Measurements from ENCODE around the gene ADCY4. TPM values are rescaled to one million over a fixed set of nuclear protein-coding genes. Genes with fewer than 3 reads are reported as not detected.

Gene ADCY4
- total RNA-seq, 3 donors from 2014 or later, result 0.43 to 0.76 (median 0.53) TPM

- Mint-ChIP-seq H3K9me3 (no peaks in the 10 kb centered on the region), H3K4me3 (no peak overlapping the region), H3K4me1 (ENCODE audit: low read depth) (peaks cover 26% of the 10 kb centered on the region), H3K36me3 (ENCODE audit: insufficient read depth) (peaks cover 44% of the 10 kb centered on the region), H3K27me3 (ENCODE audit: low read depth) (no peaks in the 10 kb centered on the region)
- ATAC-seq (no peak), DNase-seq (no peak)
These were observed 42.6 kb downstream of the ADCY4 start for GRCh38 chr14:24292118-24292807.

GRCh38 chr14:24291446-24292117, 43.3 kb downstream of the ADCY4 start:
- no peaks in the 10 kb centered on the region for H3K9me3 Mint-ChIP-seq
- peaks cover 43% of the 10 kb centered on the region for H3K36me3 Mint-ChIP-seq (ENCODE audit: insufficient read depth)
- H3K4me3 Mint-ChIP-seq, result no peak overlapping the region
- DNase-seq (no peak), ATAC-seq (no peak)
- peaks cover 19% of the 10 kb centered on the region for H3K4me1 Mint-ChIP-seq (ENCODE audit: low read depth)
- no peaks in the 10 kb centered on the region for H3K27me3 Mint-ChIP-seq (ENCODE audit: low read depth)

DNA sequence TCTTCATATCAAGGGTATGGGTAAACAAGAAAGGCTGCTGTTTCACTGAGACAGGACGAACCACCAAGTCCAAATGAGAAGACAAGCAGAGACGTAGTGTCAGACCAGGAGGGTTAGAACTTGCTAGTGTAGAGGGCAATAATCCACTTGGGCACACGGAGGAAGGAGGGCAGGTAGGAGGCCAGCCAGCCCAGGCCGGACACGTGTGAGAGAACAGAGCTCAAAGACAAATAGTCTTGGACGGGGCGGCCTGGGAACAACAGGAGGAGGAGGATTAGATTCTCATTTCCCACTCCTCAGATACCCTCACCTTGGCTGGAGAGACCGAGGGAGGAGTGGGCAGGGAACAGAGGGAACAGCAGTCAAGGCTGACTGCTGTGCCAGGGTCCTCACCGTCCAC, 44.1 kb downstream of the ADCY4 start:
- Mint-ChIP-seq H3K4me3 (no peak overlapping the region), H3K27me3 (ENCODE audit: low read depth) (no peaks in the 10 kb centered on the region), H3K4me1 (ENCODE audit: low read depth) (peaks cover 13% of the 10 kb centered on the region), H3K9me3 (no peaks in the 10 kb centered on the region), H3K36me3 (ENCODE audit: insufficient read depth) (peaks cover 36% of the 10 kb centered on the region)
- DNase-seq (no peak), ATAC-seq (no peak)

DNA sequence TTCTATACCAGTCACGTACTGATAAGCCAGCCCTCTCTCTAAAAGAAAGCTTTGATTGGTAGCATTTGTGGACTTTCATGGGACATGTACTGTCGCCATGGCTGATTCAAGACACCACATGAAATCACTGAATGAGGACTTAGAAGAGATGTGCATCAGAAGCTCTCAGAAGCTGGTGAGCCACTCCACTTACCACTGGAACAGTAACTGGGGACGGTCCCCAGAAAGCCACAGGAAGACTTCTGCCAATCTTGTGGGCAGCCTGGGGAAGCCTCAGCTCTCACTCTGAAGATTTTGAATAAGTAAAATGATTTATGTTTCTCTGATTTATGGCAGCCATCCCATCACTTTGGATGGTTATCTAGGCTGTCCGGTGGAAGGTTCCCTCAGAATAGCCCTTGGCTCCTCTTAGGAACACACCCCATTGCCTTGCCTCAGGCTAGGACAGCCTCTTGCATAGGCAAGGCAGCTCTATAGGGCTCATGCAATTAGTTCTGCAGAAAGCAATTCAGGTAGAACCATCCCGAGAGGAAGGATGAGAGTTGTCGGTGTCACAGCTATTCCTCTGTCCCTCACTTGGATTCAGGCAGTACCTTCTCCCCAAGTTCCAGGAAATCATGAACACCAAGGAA, 45.1 kb downstream of the ADCY4 start:
- Mint-ChIP-seq H3K27me3 (ENCODE audit: low read depth) (no peaks in the 10 kb centered on the region), H3K4me3 (no peak overlapping the region), H3K9me3 (no peaks in the 10 kb centered on the region), H3K36me3 (ENCODE audit: insufficient read depth) (peaks cover 32% of the 10 kb centered on the region), H3K4me1 (ENCODE audit: low read depth) (peaks cover 11% of the 10 kb centered on the region)
- ATAC-seq, result peak; percentile 98 to 100
- no peak for DNase-seq

DNA sequence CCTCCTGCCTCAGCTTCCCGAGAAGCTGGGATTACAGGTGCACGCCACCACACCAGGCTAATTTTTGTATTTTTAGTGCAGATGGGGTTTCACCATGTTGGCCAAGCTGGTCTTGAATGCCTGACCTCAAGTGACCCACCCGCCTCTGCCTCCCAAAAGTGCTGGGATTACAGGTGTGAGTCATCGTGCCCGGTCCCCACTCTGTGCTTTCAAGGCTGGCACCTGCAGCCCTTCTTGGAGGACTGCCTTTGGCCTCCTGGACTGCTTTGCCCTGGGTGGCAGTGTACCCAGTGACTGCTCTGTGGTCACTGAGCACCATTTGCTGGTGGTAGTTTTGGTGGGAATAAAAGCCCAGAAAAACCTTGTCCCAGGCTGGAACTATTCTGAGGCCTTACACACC, 47.9 kb downstream of the ADCY4 start:
- Mint-ChIP-seq H3K4me1 (ENCODE audit: low read depth) (peaks cover 11% of the 10 kb centered on the region), H3K4me3 (no peak overlapping the region), H3K27me3 (ENCODE audit: low read depth) (no peaks in the 10 kb centered on the region), H3K9me3 (no peaks in the 10 kb centered on the region), H3K36me3 (ENCODE audit: insufficient read depth) (peaks cover 18% of the 10 kb centered on the region)
- ATAC-seq (no peak), DNase-seq (no peak)

DNA sequence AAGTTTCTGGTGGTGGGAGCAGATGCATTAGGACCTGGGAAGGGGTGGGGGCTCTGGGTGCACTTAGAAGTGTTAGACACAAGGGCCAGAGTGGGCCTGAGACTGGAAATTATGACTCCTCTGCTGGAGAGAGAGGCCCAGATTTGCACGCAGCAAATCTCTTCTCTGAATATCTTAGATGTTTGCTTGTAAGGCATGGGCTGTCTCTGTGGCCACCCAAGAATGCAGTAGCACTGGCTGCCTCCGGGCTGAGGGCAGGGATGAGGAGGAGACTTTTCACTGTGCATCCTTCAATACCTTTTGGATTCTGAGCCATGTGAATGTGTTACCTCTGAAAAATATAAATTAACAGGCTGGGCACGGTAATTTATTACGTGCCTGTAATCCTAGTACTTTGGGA, 49.5 kb downstream of the ADCY4 start:
- H3K27me3 Mint-ChIP-seq (ENCODE audit: low read depth), result no peaks in the 10 kb centered on the region
- ATAC-seq, result no peak
- no peak for DNase-seq
- H3K36me3 Mint-ChIP-seq (ENCODE audit: insufficient read depth), result peaks cover 6% of the 10 kb centered on the region
- no peak overlapping the region for H3K4me3 Mint-ChIP-seq
- no peaks in the 10 kb centered on the region for H3K9me3 Mint-ChIP-seq
- H3K4me1 Mint-ChIP-seq (ENCODE audit: low read depth), result peaks cover 14% of the 10 kb centered on the region

DNA sequence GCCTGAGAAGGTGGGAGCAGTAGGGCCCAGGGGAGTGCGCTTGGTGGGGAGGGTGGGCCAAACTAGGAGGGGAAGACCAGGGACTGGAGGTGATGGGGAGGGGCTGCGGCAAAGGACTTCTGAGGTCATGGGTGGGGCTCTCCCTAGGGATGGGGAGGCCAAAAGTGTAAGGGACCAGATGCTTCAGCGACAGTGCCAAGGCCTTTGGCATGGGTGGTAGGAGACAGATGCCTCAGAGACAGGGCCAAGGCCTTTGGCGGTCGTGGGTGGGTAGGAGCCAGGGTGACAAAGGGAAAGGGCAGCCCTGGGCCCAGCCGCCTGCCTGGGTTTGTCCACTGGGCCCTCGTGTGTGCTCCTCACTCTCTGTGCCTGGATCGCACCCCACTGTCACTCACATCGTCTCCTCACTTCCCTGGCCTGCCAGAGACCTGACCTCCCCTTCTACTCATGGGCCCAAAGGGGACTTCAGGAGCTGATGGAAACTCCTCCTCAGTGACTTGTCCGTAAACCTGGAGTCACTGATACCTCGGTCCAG, 50.3 kb downstream of the ADCY4 start:
- ATAC-seq, result no peak
- Mint-ChIP-seq H3K36me3 (ENCODE audit: insufficient read depth) (no peaks in the 10 kb centered on the region), H3K27me3 (ENCODE audit: low read depth) (no peaks in the 10 kb centered on the region), H3K9me3 (no peaks in the 10 kb centered on the region), H3K4me3 (no peak overlapping the region), H3K4me1 (ENCODE audit: low read depth) (peaks cover 14% of the 10 kb centered on the region)
- no peak for DNase-seq

- H3K27me3 Mint-ChIP-seq (ENCODE audit: low read depth), result no peaks in the 10 kb centered on the region
- no peak overlapping the region for H3K4me3 Mint-ChIP-seq
- H3K4me1 Mint-ChIP-seq (ENCODE audit: low read depth), result peaks cover 18% of the 10 kb centered on the region
- DNase-seq, result no peak
- no peak for ATAC-seq
- H3K9me3 Mint-ChIP-seq, result no peaks in the 10 kb centered on the region
- no peaks in the 10 kb centered on the region for H3K36me3 Mint-ChIP-seq (ENCODE audit: insufficient read depth)
These were observed 50.9 kb downstream of the ADCY4 start for GRCh38 chr14:24283796-24284460.

DNA sequence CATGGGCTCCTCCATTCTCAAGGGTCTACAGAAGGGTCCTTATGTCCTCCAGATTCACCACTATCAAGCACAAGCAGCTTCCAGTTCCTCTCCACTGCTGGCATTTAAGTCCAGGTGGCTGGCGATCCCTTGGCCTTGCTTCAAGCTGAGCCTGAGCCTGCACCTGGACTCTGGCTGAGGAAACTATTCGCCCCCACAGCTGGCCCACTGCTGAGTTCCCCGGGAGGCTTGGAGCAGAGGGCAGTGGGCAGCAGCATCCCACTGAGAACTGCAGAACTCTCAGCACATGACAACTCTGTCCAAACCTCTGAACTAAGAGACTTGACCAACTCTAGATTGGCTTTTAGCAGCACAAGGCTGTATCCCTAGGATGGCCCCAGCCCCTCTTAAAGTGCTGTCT, 52.1 kb downstream of the ADCY4 start:
- Mint-ChIP-seq H3K9me3 (no peaks in the 10 kb centered on the region), H3K27me3 (ENCODE audit: low read depth) (no peaks in the 10 kb centered on the region), H3K4me1 (ENCODE audit: low read depth) (peaks cover 30% of the 10 kb centered on the region), H3K4me3 (no peak overlapping the region), H3K36me3 (ENCODE audit: insufficient read depth) (no peaks in the 10 kb centered on the region)
- ATAC-seq (no peak), DNase-seq (no peak)

DNA sequence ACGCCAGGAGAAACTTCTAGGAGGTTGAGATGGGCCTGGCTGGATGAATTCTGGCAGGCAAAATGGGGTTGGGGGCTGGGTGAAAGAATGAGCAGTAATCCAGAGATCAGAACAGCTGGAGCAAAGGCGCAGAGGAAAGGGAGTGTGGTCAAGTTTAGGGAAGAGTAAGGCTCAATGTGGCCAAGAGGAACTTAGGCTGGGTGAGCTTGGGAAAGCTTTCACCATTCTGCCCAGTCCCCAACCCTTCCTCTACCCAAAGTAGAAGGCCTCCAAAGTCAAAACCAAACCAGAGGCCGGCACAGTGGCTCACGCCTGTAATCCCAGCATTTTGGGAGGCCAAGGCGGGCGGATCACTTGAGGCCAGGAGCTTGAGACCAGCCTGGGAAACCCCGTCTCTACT, 53.2 kb downstream of the ADCY4 start:
- no peaks in the 10 kb centered on the region for H3K27me3 Mint-ChIP-seq (ENCODE audit: low read depth)
- H3K4me3 Mint-ChIP-seq, result no peak overlapping the region
- DNase-seq, result no peak
- peaks cover 41% of the 10 kb centered on the region for H3K4me1 Mint-ChIP-seq (ENCODE audit: low read depth)
- ATAC-seq, result no peak
- no peaks in the 10 kb centered on the region for H3K36me3 Mint-ChIP-seq (ENCODE audit: insufficient read depth)
- H3K9me3 Mint-ChIP-seq, result no peaks in the 10 kb centered on the region

GRCh38 chr14:24280797-24281460, 53.9 kb downstream of the ADCY4 start:
- no peaks in the 10 kb centered on the region for H3K27me3 Mint-ChIP-seq (ENCODE audit: low read depth)
- no peak for ATAC-seq
- no peaks in the 10 kb centered on the region for H3K9me3 Mint-ChIP-seq
- DNase-seq, result no peak
- H3K4me1 Mint-ChIP-seq (ENCODE audit: low read depth), result peaks cover 41% of the 10 kb centered on the region
- no peaks in the 10 kb centered on the region for H3K36me3 Mint-ChIP-seq (ENCODE audit: insufficient read depth)
- no peak overlapping the region for H3K4me3 Mint-ChIP-seq

DNA sequence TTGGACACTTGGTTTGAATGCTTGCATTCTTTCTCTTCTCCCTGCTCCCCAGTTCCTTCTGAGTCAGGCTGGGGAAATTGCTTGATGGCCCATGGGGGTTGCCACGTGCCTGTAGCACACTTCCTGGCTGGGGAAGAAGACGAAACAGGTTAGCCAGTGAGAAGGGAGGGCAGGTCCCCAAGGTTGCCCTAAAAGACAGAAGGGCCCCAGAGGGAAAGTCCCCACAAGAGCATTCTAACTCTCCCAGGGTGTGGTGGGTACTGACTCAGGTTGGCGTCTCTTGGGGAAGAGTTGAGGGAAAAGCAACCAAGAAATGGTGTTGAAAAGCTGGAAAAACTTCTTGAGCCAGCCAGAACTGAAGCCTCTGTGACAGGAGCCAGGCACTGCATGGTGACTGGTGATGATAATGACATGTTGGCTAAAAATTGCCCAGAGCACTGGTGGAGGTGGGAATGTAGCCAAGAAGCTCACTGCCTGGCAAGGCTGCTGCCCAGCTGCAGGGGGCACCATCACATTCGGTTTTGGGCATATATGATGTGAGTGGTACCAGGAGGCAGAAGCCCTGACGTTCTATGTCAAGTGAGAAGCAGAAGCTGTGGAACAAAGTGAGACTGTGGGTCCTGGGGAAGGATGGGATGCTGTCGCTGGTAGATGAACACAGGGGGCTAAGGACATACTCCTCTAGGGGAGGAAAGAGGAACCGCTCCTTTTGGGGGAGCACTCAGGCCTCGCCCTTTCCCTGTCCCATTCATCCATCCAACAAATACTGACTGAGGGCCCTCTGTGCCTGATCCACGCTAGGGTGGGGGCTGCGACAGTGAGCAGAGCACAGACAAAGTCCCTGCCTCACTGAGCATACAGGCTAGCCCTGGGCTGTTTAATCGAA, 55.3 kb downstream of the ADCY4 start:
- no peaks in the 10 kb centered on the region for H3K27me3 Mint-ChIP-seq (ENCODE audit: low read depth)
- H3K4me1 Mint-ChIP-seq (ENCODE audit: low read depth), result peaks cover 50% of the 10 kb centered on the region

DNA sequence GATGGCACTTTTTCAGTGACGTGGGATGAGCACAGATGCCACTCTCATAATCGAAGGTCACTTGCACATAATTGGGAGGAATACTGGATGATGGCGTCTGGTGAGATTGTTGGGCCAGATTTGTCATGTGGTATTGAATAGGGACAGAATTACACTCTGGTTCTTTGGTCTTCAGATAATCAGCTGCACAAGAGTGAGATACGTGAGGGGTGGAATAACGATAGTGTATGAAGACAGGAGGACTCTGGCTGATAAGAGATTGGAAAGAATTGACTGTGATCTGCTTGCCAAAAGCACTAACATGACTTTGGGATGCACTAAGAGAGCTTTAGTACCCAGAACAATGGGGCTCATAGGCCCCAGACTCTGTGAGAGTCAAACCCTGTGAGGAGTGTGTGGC, 56.4 kb downstream of the ADCY4 start:
- Mint-ChIP-seq H3K4me3 (no peak overlapping the region), H3K9me3 (no peaks in the 10 kb centered on the region), H3K36me3 (ENCODE audit: insufficient read depth) (no peaks in the 10 kb centered on the region), H3K4me1 (ENCODE audit: low read depth) (peaks cover 60% of the 10 kb centered on the region), H3K27me3 (ENCODE audit: low read depth) (no peaks in the 10 kb centered on the region)
- ATAC-seq (no peak), DNase-seq (no peak)

More for the DNA sequence above, 55.3 kb downstream of the ADCY4 start:
- Mint-ChIP-seq H3K36me3 (ENCODE audit: insufficient read depth) (no peaks in the 10 kb centered on the region), H3K4me3 (peak overlapping the region; percentile 48), H3K9me3 (no peaks in the 10 kb centered on the region)
- peak; percentile 91 for ATAC-seq
- peak; percentile 41 for DNase-seq
